Astrocyte of the hippocampus (primary cell): ENCODE results near the gene KANK2.
"Not testable (repeated sequence)": the region's sequence is repeated elsewhere in the genome, so short reads cannot be mapped to it uniquely, and the experiment has no call there.

Experiments
- DNase-seq: peaks from one replicate; pipeline ENCODE4 v3.0.0; 2011; ENCODE audit warnings: low read depth, low spot score

KANK2 gene

DNA sequence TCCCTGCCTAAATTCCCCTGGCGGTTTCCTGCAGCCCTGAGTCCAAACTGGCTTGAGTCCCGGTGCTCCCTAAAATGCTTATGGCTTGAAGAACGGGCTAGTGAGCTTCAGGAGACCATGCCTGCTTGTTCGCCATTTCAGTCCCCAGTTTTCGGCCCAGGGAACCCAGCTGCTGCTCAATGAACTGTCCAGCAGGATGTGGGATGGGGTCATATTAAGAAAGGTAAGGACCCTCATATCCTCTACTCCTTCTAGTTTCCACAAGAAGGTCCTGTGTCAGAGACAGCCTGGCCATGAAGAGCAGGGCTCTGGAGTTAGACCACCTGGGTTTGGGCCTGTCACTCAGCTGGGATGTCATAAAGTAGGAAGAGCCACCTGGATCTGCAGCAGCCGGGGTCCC, 24.8 kb downstream of the KANK2 start:
- no peak for DNase-seq

DNA sequence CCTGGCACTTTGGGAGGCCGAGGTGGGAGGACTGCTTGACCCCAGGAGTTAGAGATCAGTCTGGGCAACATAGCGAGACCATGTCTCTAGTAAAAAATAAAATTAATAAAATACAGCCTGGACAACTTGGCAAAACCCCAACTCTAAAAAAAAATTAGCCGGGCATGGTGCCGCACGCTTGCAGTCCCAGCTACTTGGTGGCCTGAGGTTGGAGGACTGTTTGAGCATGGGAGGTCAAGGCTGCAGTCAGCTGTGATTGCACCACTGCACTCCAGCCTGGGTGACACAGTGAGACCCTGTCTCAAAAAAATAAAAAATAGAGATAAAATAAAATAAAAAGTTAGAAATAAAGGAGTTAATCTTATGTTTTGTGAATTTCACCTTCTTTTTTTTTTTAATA, 26.2 kb downstream of the KANK2 start:
- no peak for DNase-seq

DNA sequence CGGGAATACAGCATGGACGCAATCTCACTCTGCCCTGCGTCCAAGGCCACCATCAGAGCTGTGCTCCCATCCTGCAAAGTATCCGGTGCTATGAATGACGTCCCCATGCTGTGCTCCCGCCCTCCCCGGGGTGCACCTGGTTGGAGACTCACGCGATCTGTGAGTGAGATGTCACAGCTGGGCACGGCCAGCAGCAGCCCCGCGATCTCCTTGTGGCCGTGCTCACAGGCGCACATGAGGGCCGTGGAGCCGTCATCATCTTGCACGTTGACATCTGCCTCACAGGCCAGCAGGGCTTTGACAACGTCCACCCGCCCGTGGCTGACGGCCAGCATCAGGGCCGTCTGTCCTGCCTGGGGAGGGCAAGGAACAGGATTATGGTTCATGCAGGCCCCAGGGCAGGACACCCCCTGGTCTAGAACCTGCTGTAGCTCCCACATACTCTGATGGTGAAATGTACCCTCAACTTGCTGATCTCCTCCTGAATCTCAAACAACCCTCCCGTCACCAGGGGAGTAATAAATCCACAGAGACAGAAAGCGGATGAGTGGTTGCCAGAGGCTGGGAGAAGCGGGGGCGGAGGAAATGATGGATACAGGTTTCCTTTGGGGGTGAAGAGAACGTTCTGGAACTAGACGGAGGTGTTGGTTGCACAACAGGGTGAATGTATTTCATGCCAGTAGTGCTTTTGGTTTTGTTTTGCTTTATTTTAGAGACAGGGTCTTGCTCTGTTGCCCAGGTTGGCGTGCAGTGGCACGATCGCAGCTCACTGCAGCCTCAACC, 27.3 kb downstream of the KANK2 start:
- no peak for DNase-seq

DNA sequence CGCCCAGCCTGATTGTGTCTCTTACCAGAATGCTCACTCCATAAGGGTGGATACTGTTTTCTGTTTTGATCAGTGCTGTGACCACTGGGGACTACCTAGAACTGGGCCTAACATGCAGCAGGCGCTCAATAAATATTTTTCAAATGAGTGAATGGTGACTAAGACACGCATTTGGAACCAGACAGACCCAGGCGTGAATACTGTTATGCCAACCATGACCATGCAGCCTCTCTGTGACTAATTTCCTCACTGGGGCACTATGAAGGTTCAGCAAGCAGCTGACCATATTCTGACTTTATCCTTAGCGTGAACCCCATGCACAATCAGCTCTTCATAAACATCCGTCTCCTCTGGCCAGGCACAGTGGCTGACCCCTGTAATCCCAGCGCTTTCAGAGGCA, 28.8 kb downstream of the KANK2 start:
- DNase-seq = peak; percentile 87

DNA sequence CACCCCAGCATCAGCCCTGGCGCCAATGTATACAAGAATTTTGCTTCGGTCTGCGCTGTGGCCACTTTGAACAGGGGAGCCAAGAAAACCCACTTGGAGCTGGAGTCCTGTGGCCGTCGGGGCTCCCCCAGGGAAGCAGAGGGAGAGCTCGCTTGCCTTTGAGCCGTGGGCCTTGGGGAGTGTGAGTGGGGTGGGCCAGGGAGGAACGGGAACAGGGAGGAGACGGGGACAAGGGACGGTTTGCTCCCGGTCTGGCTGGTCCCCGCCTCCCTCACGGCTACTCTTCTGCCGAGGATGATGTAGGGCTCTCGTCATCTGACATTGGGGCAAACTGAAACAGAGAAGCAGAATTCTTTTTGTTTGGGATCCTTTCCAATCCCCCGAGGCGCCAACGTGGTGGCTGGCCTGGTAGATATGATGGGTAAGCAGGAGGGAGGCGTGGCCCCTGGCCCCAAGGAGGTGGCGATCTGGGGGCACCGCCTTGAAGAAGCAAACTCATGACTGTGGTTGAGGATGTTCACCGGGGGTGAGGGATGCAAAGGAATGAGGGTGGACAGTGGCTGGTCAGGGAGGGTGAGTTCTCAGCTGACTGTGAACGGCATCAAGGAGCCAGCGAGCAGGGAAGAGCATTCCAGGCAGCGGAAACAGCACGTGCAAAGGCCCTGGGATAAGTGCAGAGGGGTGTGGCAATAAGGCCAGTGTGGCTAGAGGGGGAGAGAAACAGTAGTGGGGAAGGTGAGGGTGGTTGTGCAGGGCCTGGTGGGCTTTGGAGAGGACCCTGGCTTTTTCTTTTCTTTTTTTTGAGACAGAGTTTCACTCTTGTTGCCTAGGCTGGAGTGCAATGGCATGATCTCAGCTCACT, 30.8 kb downstream of the KANK2 start:
- DNase-seq = no peak

DNA sequence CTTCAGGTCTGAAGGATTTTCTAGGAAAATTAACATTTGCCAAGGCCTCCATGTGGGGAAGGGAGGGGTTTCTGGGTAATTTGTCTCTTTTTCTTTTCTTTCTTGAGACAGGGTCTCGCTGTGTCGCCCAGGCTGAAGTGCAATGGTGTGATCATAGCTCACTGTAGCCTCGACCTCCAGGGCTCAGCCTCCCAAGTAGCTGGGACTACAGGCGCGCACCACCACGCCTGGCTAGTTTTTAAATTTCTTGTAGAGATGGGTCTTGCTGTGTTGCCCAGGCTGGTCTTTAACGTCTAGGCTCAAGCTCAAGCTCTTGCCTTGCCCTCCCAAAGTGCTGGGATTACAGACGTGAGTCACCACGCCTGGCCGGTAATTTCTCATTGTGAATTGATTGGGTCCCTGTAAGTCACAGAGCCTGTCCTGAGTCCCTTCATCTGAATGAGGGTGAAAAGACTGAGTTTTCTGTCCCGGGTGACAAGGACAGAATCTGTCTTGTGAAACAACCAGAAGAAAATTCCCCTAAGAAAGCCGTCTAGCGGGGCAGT, 31.8 kb downstream of the KANK2 start:
- no peak for DNase-seq

DNA sequence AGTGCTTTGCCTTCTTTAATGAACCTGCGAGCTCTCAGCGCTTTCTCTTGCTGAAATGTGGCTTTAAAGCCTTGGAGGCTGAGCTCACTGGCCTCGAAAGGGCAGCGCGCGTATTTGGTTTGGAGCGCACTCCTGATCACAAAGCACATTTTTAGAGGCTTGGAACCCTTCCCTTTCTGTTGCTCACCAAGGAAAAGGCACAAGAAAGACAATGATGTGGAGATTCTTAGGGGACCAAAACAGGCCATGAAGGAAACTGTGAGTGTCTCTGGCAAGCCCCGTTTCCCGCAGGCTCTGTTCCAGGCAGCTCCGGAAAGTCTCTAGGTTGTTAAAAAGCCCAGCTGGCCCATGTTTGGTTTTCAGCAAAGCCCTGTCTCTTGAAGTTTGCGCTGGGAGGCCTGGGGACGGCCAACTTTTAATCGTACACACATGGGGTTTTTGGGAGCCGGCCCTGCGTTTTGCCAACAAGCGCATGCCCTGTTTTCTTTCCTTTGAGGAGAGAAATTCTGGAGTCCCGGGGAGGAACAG, 32.4 kb downstream of the KANK2 start:
- DNase-seq = peak; percentile 94

DNA sequence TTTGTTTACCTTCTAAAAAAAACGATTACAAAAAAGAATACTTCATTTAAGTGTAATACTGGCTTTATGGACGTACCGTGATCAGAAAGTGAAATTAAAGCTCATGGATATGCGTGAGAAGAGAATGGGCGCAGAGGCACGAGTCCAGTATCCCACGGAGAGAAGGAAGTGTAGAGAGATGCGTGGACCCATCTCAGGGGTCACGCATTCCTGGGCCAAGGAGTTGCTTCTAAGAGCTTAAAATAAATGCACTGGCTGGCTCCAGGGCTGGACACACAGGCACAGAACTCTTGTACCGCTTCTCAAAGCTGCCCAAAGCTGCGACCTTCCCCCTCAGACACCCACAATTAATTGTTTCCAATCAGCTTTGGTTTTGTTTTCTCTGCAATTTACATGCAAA, 33.0 kb downstream of the KANK2 start:
- no peak for DNase-seq

DNA sequence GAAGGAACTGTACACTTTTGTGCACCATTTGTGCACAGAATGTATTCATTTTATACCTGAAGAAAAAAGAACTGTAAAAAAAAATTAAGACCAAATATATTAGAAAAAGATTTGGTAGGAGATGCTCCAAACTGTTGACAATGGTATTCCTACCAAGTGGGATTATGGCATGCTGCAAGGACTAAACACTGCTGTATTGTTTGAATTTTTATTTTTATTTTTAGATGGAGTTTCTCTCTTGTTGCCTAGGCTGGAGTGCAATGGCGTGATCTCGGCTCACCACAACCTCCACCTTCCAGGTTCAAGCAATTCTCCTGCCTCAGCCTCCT, 36.9 kb downstream of the KANK2 start:
- not testable (repeated sequence) for DNase-seq

DNA sequence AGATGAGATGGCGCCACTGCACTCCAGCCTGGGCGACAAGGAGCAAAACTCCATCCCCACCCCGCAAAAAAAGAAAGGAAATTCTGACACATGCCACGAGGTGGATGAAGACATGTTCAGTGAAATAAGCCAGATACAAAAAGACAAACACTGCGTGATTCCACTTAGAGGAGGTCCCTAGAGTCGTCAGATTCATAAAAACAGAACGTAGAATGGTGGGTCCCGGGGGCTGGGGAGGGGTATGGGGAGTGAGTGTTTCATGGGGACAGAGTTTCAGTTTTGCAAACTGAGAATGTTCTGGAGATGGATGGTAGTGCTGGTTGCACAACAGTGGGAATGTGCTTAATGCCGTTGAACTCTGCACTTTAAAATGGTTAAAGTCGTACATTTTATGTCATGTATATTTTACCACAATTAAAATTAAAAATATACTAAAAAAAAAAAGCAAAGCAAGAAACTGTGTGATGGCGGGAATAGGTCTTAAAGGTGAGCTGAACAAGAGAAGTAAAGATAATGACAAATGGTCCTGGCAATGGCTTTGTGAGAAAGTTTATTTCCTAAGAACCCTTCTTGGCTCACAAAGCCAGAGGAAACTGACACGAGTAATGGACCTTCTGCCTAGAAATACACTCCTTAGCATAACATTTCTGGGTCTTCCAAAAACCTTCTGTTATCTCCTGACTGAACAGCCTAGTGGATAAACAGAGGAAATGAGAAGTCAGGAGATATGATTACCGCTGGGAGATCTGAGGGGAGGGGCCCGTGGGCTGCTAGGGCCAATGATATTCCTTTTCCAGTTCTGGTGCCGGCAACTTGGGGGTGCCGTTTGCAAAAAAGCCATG, 37.5 kb downstream of the KANK2 start:
- no peak for DNase-seq

DNA sequence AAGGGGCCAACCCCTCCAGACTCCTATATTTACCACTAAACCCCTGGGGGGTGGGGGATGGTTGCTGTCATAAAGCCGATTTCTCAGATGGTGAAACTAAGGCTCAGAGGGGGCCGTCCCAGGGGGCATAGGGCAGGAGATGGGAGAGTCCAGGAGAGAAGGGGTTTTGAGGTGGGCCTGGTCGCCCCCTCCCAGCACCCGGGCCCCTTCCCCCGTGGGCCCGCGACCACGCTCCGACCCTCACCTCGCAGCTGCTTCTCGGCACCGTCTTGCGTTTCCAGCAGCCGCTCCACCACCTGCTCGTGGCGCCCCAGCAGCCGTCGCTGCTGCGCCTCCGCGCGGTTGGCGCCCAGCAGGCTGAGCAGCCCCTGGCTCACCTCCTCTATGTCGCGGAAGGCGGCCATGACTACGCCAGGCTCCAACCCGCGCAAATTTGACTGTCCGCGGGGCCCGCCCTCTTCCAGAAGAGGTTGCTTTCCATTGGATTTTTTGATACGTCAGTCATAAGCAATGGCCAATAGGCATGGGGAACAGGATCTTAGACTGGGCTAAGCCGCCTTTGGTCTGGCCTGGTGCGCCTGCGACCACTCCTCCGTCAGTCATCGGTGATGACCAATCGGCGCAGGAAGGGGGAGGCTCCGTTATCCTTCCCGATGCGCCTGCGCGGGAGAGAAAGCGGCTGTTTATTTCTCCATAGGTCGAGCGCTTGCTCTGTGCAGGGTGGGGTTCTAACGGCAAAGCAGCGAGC, 41.8 kb downstream of the KANK2 start, which contains the start of gene SPC24:
TSS of gene SPC24 (minus strand) at position 410 of the 748 bp plus-strand sequence. CDS start at position 404, 6 bp downstream.
- peak; percentile 99 for DNase-seq

DNA sequence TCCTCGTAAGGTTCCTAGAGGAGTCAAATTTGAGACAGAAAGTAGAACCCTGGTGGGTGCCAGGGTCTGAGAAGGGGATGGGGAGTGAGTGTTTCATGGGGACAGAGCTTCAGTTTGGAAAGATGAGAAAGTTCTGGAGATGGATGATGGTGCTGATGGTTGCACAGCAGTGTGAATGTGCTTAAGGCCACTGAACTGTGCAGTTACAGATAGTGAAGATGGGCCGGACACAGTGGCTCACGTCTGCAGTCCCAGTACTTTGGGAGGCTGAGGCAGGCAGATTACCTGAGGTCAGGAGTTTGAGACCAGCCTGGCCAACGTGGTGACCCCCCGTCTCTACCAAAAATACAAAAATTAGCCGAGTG, 42.7 kb downstream of the KANK2 start:
- no peak for DNase-seq

DNA sequence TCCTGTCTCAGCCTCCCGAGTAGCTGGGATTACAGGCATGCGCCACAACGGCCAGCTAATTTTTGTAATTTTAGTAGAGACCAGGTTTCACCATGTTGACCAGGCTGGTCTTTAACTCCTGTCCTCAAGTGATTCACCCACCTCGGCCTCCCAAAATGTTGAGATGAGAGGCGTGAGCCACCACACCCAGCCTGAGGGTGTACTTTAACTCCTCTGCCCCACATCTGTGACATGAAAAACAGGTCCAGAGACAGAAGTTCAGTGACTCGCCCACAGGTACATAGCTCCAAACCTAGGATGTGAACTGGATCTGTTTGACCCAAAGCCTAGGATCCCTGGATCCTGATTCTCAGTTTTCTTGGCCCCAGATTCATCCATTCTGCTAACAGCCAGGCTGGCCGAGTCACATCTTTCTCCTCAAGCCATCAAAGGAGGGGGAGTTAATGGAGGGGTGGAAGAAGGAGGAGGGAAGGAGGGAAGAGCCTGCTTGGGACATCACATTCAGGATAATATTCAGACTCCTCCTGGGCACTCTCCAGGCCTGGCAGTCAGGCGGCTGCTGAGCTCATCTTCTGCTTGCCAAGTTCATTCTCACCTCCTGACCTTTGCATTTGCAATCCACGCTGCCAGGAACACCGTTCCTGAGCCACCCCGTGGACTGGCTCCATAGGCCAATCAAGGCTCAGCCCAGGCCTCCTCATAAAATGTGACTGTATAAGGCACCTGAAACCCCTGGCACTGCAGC, 44.9 kb downstream of the KANK2 start:
- peak; percentile 72 for DNase-seq

DNA sequence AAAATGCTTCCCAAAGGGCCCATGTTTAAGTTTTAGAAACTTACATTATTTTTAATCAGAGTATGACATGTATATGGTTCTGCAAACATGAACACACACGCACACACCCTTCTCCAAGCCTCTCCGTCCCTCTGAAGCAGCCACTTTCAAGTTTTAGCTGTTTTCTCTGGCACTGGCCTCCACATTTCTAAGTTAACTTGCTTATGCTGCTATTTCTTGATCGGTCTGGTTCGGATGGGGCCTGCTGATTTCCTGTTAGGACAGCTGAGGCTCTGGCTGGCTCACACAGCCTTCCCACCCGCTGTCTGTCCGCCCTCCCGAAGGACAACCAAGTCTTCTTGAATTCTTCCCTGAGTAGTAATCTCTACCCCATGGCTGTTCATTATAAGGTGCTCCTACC, 46.2 kb downstream of the KANK2 start:
- DNase-seq = no peak

DNA sequence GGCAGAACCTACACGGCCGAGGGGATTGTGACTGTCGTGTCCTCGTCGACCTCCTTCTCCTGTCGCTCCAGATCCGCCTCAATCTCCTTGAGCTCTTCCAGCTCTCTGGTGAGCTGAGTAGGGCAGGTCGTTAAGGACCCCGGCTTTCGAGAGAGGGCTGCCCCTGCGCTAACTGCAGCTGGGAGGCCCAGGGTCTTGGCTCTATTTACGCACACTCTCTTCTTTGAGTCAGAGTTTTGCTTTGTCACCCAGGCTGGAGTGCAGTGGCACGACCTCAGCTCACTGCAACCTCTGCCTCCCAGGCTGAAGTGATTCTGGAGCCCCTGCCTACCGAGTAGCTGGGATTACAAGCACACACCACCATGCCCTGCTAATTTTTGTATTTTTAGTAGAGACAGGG, 49.3 kb downstream of the KANK2 start:
- DNase-seq = no peak

DNA sequence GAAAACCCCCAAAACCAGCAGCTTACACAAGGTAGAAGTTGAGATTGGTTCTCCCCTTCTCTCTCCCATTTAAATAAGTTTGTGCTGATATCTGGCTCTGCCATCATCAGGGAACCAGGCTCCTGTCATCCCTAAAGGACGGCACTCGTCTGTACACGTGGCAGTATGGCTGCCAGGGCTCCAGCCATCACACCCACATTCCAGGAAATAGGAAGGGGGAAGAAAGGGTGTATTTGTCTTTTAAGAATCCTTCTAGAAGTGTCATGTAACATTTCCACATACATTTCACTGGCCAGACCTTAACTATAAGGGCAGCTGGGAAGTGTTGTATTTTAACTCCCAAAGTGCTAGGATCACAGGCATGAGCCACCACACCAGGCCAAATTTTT, 51.8 kb downstream of the KANK2 start:
- no peak for DNase-seq

DNA sequence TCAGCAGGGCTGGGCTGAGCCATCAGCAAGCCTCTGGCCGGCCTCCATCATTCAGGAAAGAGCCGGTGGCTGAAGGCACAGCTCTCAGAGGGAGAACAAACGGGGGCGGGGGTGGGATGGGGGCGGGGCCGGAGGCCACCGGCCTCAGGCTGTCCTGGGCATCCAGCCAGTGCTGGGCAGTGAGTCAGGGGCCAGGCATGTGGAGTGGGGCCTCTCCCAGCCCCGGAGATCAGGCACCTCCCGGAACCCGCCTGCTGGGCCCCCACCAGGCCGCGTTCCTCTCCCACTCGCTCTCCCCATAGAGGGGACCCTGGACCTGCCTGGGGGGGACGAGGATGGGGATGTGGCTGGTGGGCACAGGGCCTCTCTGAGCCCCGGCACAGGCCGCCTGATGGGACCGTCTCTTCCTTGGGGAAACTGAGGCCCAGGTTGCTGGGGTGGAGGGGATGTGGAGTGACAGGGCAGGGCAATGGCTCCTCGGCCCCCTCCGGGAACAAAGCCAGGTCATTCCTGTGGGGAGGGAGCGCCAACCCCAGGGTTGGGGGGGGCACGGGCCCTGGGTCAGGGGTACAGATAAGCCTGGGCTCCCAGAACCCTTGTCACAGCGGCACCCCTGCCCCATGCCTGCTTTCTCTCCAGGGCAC, 54.7 kb downstream of the KANK2 start:
- DNase-seq = peak; percentile 98

DNA sequence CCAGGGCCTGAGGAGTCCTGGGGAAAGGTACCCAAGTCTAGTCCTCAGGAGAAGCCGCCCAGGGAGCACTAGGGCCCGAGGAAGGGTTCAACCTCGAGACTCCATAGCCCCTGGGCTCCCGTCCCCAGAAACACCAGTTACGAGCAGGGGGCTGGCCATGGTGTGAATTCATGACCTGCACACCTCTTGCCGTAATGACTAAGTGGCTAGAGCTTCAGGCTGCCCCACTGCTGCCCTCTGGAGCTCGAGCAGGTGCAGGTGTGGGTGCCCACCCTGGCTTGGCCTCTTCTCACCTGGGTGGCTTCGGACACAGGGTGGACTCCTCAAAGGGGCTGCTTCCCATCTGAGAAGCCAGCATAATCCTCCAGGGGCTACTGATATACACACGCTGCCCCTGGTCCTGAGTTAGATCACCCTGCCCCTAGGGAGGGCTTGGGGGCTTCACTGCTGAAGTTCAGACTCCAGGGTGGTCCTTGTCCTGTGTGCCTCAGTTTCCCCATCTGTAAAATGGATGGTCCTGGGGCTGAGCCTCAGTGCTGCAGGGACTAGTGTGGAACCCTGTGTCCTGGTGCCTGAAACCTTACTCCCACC, 55.3 kb downstream of the KANK2 start:
- DNase-seq = no peak

DNA sequence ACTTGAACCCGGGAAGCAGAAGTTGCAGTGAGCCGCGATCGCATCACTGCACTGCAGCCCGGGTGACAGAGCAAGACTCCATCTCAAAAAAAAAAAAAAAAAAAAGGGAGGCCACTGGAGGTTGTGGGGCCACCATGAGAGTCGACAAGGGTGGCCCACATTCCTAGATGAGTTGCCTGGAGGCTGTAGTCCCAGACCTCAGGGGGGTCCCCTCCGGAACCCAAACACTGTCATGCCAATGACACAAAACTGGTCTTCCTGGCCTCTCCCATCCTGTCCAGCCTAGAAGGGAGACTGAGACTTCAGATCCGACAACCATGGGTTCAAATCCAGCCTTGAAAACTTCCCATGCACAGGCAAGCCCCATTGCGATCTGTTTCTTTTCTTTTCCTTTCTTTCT, 56.4 kb downstream of the KANK2 start:
- no peak for DNase-seq
